AG09319 (cell line): ENCODE measurements around the gene CTRB1.
"Not testable (repeated sequence)": the region's sequence is repeated elsewhere in the genome, so short reads cannot be mapped to it uniquely, and the experiment has no call there.

Experiments
- DNase-seq: peaks from one replicate; pipeline ENCODE4 v3.0.0-alpha.2; 2010; ENCODE audit warnings: low read depth; ENCODE audit errors: extremely low read depth
- CTCF ChIP-seq: IDR thresholded peaks from 2 replicates; pipeline ENCODE4 v1.5.1; 2011; ENCODE audit warnings: low read depth, mild to moderate bottlenecking, inconsistent platforms, low read length, moderate library complexity

Gene CTRB1

GRCh38 chr16:75264457-75264998, 45.7 kb downstream of the CTRB1 start:
- TF ChIP-seq CTCF: no peak
- no peak for DNase-seq

- no peak for DNase-seq
- TF ChIP-seq CTCF: no peak
These were observed 46.5 kb downstream of the CTRB1 start for GRCh38 chr16:75264999-75265910.

- no peak for DNase-seq
- TF ChIP-seq CTCF: no peak
These were observed 47.3 kb downstream of the CTRB1 start for GRCh38 chr16:75265911-75266701.

- no peak for TF ChIP-seq CTCF
- no peak for DNase-seq
These were observed 48.2 kb downstream of the CTRB1 start for GRCh38 chr16:75266738-75267630.

GRCh38 chr16:75267631-75268264, 49.0 kb downstream of the CTRB1 start:
- no peak for TF ChIP-seq CTCF
- DNase-seq: no peak

GRCh38 chr16:75269358-75269757, 50.6 kb downstream of the CTRB1 start:
- not testable (repeated sequence) for DNase-seq
